ENCODE results near the gene PLCB2.

PLCB2 gene

GRCh38 chr15:40273428-40273827 is 34.3 kb downstream of the PLCB2 start:
- CTCF ChIA-PET = interaction anchor here (0.7 to 20.1 kb wide), 32 partner anchors 10 to 485 kb away, joined by 3 to 1718 read pairs (median 4); partner anchors contain the start of genes ANKRD63, BMF, BUB1B and CCDC9B
- H3K4me3 ChIP-seq (ENCODE audit: low read depth, low read length) = no peak overlapping the region
- POLR2A ChIA-PET = no interaction called here
- TF ChIP-seq CTCF (IDR thresholded peaks at IDR 0.05; ENCODE audit: insufficient read depth, low read length, missing control alignments) = no peak
- no peak for DNase-seq (ENCODE audit: low read depth, low spot score)

DNA sequence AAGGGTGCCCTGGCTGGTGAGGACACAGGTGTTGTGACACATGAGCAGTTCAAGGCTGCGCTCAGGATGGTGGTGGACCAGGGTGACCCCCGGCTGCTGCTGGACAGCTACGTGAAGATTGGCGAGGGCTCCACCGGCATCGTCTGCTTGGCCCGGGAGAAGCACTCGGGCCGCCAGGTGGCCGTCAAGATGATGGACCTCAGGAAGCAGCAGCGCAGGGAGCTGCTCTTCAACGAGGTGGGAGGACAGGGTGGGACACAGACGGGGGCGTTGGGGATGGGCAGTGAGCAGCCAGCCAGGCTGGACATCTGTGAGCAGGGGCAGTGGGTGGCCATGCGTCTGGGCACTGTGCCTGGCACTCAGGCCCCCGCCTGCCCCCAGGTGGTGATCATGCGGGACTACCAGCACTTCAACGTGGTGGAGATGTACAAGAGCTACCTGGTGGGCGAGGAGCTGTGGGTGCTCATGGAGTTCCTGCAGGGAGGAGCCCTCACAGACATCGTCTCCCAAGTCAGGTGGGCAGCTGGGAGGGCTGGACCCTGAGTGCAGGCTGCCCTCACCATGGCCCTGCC is 35.2 kb downstream of the PLCB2 start:
- POLR2A ChIA-PET = no interaction called here
- TF ChIP-seq CTCF (IDR thresholded peaks at IDR 0.05; ENCODE audit: insufficient read depth, low read length, missing control alignments) = peak; percentile 21
- no peak overlapping the region for H3K4me3 ChIP-seq (ENCODE audit: low read depth, low read length)
- no peak for DNase-seq (ENCODE audit: low read depth, low spot score)
- CTCF ChIA-PET = interaction anchor here (0.8 to 20.1 kb wide), 19 partner anchors 10 to 234 kb away, joined by 3 to 1718 read pairs (median 24); partner anchors contain the start of genes ANKRD63, BUB1B, CCDC9B and INAFM2

GRCh38 chr15:40271685-40272484 is 35.9 kb downstream of the PLCB2 start:
- CTCF ChIA-PET = interaction anchor here (1.1 to 20.1 kb wide), 11 partner anchors 4 to 233 kb away, joined by 3 to 1718 read pairs (median 211); partner anchors contain the start of genes INAFM2, PAK6, PLCB2 and SRP14
- no peak for TF ChIP-seq CTCF (IDR thresholded peaks at IDR 0.05; ENCODE audit: insufficient read depth, low read length, missing control alignments)
- DNase-seq (ENCODE audit: low read depth, low spot score) = no peak
- POLR2A ChIA-PET = no interaction called here
- H3K4me3 ChIP-seq (ENCODE audit: low read depth, low read length) = no peak overlapping the region

DNA sequence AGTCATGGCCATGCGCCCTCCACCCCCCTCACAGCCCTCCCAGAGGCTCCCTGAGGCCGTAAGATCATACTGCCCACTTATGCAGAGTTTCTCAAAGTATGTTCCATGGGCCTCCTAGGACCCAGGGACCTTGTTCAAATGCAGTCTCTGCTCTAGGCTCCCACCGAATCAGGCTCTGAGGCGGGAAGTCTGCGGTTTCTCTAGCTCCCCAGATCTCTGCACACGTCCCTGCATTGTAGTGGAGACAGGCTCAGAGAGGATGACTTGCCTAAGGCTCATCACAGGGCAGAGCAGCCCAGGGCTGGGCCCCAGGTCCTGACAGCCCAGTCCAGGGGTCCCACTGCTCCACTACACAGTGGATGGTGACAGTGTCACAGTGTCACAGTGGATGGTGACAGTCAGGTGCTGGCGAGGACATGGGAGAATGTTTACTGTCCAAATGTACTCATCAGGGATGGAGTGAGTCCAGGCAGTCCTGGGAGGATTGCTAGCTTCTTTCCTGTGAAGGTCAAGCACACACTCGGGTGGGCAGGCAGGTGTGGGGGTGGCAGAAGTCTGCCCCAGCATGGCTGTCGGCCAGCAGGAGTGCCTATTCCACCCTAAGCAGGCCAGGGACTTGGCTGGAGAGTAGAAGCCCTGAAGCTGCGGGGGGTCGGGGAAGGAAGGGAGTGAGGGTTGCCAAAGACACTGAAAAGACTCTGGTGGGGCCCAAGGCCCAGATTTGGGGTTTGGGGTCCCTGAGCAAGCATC is 37.3 kb downstream of the PLCB2 start:
- ChIA-PET POLR2A (no interaction called here), CTCF (interaction anchor here (0.9 to 20.1 kb wide), 10 partner anchors 5 to 231 kb away, joined by 3 to 1718 read pairs (median 146); partner anchors contain the start of genes INAFM2, PAK6, PLCB2 and SRP14)
- no peak for TF ChIP-seq CTCF (IDR thresholded peaks at IDR 0.05; ENCODE audit: insufficient read depth, low read length, missing control alignments)
- H3K4me3 ChIP-seq (ENCODE audit: low read depth, low read length) = no peak overlapping the region
- no peak for DNase-seq (ENCODE audit: low read depth, low spot score)

DNA sequence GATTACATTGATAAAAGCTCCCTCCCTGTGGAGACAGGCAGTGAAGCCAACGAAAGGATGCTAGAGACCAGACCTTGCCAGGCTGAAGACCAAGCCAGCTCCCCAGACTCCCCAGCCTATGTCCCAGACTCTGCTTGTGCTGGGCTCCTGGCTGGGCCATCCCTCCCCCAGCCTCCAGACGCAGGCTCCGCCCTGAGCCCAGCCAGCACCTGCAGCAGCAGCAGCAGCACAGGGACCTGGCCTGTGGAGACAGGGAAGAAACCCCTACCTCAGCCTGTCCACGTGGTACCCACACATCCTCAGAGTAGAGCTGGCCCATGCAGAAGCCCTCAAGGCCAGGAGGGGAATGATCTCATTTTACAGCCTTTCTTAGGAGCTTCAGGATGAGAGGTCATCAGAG is 38.1 kb downstream of the PLCB2 start:
- TF ChIP-seq CTCF (IDR thresholded peaks at IDR 0.05; ENCODE audit: insufficient read depth, low read length, missing control alignments) = no peak
- CTCF ChIA-PET = interaction anchor here (0.9 to 20.1 kb wide), 7 partner anchors 6 to 230 kb away, joined by 3 to 1718 read pairs (median 286); partner anchors contain the start of genes INAFM2, PAK6, PLCB2 and SRP14
- no peak for DNase-seq (ENCODE audit: low read depth, low spot score)
- POLR2A ChIA-PET = no interaction called here
- no peak overlapping the region for H3K4me3 ChIP-seq (ENCODE audit: low read depth, low read length)
